ENCODE measurements around the gene ZNF197. TPM values are rescaled to one million over a fixed set of nuclear protein-coding genes. Genes with fewer than 3 reads are reported as not detected.

ZNF197 gene
- total RNA-seq, 1 experiment from 2014 or later, result 16.4 TPM

DNA sequence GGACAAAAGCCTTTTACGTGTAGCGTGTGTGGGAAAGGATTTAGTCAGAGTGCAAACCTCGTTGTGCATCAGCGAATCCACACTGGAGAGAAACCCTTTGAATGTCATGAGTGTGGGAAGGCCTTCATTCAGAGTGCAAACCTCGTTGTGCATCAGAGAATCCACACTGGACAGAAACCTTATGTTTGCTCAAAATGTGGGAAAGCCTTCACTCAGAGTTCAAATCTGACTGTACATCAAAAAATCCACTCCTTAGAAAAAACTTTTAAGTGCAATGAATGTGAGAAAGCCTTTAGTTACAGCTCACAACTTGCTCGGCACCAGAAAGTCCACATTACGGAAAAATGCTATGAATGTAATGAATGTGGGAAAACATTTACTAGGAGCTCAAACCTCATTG lies 34.2 kb downstream of the ZNF197 start (continued):
- TF ChIP-seq ZNF138 (CRISPR knock-in tag; conservative IDR thresholded peaks at IDR 0.05) (no peak), ATF1 (CRISPR knock-in tag; IDR thresholded peaks at IDR 0.05) (no peak), ELF4 (CRISPR knock-in tag; IDR thresholded peaks at IDR 0.05; ENCODE audit: low read depth) (no peak)
- TF ChIP-seq, protein P1, sequence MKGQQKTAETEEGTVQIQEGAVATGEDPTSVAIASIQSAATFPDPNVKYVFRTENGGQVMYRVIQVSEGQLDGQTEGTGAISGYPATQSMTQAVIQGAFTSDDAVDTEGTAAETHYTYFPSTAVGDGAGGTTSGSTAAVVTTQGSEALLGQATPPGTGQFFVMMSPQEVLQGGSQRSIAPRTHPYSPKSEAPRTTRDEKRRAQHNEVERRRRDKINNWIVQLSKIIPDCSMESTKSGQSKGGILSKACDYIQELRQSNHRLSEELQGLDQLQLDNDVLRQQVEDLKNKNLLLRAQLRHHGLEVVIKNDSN (CRISPR knock-in tag; IDR thresholded peaks at IDR 0.05), result no peak
- TF ChIP-seq, protein P2, sequence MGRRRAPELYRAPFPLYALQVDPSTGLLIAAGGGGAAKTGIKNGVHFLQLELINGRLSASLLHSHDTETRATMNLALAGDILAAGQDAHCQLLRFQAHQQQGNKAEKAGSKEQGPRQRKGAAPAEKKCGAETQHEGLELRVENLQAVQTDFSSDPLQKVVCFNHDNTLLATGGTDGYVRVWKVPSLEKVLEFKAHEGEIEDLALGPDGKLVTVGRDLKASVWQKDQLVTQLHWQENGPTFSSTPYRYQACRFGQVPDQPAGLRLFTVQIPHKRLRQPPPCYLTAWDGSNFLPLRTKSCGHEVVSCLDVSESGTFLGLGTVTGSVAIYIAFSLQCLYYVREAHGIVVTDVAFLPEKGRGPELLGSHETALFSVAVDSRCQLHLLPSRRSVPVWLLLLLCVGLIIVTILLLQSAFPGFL (CRISPR knock-in tag; IDR thresholded peaks at IDR 0.05; ENCODE audit: borderline replicate concordance), result no peak

DNA sequence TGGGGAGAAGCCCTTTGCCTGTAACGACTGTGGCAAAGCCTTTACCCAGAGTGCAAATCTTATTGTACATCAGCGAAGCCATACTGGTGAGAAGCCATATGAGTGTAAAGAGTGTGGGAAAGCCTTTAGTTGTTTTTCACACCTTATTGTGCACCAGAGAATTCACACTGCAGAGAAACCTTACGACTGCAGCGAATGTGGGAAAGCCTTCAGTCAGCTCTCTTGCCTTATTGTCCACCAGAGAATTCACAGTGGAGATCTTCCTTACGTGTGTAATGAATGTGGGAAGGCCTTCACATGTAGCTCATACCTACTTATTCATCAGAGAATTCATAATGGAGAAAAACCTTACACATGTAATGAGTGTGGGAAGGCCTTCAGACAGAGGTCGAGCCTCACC lies 34.6 kb downstream of the ZNF197 start:
- DNase-seq (ENCODE audit: low spot score), result no peak
- Mint-ChIP-seq H3K27ac (no peak overlapping the region), H3K27me3 (ENCODE audit: low read depth) (no peaks in the 10 kb centered on the region), H3K4me3 (no peak overlapping the region), H3K36me3 (peaks cover 57% of the 10 kb centered on the region), H3K4me1 (no peaks in the 10 kb centered on the region), H3K9me3 (no peaks in the 10 kb centered on the region)
- no peak for TF ChIP-seq KAT7 (CRISPR knock-in tag; IDR thresholded peaks at IDR 0.05; ENCODE audit: borderline replicate concordance)
- ChIA-PET CTCF (no interaction called here), POLR2A (no interaction called here)
- no peak for ATAC-seq

DNA sequence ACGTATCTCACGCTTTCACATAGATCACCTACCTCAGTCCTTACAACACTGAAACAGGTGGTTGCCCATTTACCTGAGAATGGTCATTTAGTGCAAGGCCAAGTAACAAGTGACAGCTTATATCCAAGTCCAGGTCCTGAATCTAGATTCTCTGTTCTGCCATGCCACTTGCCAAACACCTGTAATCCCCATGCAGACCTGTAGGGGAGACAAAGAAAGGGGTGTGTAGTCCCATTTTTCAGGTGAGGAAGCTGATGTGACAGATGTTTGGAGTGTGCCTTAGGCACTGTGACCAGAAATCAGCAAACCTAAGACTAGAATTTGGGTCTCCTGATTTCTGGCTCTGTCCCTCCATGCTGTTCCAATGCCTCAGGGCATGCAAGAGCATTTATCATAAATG lies 36.4 kb downstream of the ZNF197 start:
- DNase-seq (ENCODE audit: low spot score) (no peak), ATAC-seq (peak; percentile 46; the same call in 1 of the 2 replicates)
- Mint-ChIP-seq H3K36me3 (peaks cover 48% of the 10 kb centered on the region), H3K4me3 (no peak overlapping the region), H3K4me1 (no peaks in the 10 kb centered on the region), H3K9me3 (peaks cover 7% of the 10 kb centered on the region), H3K27me3 (ENCODE audit: low read depth) (no peaks in the 10 kb centered on the region), H3K27ac (no peak overlapping the region)
- CTCF ChIA-PET, result interaction anchor here (0.7 to 1.5 kb wide), 9 partner anchors 11 to 150 kb away, joined by 3 to 6 read pairs (median 3); partner anchors contain the start of genes KIAA1143, KIF15 and ZNF35
- TF ChIP-seq ZNF232 (CRISPR knock-in tag; IDR thresholded peaks at IDR 0.05) (no peak), NR2C2 (CRISPR knock-in tag; IDR thresholded peaks at IDR 0.05) (no peak)
- TF ChIP-seq, protein P3, sequence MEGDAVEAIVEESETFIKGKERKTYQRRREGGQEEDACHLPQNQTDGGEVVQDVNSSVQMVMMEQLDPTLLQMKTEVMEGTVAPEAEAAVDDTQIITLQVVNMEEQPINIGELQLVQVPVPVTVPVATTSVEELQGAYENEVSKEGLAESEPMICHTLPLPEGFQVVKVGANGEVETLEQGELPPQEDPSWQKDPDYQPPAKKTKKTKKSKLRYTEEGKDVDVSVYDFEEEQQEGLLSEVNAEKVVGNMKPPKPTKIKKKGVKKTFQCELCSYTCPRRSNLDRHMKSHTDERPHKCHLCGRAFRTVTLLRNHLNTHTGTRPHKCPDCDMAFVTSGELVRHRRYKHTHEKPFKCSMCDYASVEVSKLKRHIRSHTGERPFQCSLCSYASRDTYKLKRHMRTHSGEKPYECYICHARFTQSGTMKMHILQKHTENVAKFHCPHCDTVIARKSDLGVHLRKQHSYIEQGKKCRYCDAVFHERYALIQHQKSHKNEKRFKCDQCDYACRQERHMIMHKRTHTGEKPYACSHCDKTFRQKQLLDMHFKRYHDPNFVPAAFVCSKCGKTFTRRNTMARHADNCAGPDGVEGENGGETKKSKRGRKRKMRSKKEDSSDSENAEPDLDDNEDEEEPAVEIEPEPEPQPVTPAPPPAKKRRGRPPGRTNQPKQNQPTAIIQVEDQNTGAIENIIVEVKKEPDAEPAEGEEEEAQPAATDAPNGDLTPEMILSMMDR (IDR thresholded peaks at IDR 0.05), result peak; percentile 41
- TF ChIP-seq, protein P4, sequence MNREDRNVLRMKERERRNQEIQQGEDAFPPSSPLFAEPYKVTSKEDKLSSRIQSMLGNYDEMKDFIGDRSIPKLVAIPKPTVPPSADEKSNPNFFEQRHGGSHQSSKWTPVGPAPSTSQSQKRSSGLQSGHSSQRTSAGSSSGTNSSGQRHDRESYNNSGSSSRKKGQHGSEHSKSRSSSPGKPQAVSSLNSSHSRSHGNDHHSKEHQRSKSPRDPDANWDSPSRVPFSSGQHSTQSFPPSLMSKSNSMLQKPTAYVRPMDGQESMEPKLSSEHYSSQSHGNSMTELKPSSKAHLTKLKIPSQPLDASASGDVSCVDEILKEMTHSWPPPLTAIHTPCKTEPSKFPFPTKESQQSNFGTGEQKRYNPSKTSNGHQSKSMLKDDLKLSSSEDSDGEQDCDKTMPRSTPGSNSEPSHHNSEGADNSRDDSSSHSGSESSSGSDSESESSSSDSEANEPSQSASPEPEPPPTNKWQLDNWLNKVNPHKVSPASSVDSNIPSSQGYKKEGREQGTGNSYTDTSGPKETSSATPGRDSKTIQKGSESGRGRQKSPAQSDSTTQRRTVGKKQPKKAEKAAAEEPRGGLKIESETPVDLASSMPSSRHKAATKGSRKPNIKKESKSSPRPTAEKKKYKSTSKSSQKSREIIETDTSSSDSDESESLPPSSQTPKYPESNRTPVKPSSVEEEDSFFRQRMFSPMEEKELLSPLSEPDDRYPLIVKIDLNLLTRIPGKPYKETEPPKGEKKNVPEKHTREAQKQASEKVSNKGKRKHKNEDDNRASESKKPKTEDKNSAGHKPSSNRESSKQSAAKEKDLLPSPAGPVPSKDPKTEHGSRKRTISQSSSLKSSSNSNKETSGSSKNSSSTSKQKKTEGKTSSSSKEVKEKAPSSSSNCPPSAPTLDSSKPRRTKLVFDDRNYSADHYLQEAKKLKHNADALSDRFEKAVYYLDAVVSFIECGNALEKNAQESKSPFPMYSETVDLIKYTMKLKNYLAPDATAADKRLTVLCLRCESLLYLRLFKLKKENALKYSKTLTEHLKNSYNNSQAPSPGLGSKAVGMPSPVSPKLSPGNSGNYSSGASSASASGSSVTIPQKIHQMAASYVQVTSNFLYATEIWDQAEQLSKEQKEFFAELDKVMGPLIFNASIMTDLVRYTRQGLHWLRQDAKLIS (CRISPR knock-in tag; IDR thresholded peaks at IDR 0.05; ENCODE audit: borderline replicate concordance), result no peak
- TF ChIP-seq, protein P5, sequence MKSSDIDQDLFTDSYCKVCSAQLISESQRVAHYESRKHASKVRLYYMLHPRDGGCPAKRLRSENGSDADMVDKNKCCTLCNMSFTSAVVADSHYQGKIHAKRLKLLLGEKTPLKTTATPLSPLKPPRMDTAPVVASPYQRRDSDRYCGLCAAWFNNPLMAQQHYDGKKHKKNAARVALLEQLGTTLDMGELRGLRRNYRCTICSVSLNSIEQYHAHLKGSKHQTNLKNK (CRISPR knock-in tag; IDR thresholded peaks at IDR 0.05), result no peak
- POLR2A ChIA-PET, result interaction anchor here (1.3 kb wide), 1 partner anchor 68 kb away, joined by 3 read pairs; the partner anchor contains the start of gene ZNF501

DNA sequence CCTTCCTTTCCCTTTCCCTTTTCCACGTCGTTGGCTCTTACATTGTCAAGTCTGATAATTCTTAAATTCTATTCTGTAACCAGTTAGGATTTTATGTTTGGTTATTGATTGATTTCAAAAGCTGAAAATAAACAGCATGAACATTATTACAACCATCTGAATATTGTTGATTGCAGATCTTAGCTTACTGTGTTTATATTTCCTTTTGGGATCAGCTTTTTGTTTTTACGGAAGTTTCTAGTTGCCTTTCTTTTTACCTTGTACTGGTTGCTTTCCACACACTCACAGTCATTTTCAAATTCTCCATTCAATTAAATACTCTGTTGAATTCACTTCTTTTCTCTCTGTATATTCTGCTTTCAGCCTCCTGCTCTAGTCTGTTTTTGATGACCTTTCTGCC lies 40.3 kb downstream of the ZNF197 start:
- POLR2A ChIA-PET, result interaction anchor here (0.6 kb wide), 1 partner anchor 147 kb away, joined by 10 read pairs; no protein-coding TSS in a partner anchor
- DNase-seq (ENCODE audit: low spot score), result no peak
- CTCF ChIA-PET, result no interaction called here
- H3K36me3 Mint-ChIP-seq, result peaks cover 13% of the 10 kb centered on the region
- no peak overlapping the region for H3K27ac Mint-ChIP-seq
- no peak for ATAC-seq
- H3K4me3 Mint-ChIP-seq, result no peak overlapping the region
- no peaks in the 10 kb centered on the region for H3K27me3 Mint-ChIP-seq (ENCODE audit: low read depth)
- no peaks in the 10 kb centered on the region for H3K4me1 Mint-ChIP-seq
- H3K9me3 Mint-ChIP-seq, result peaks cover 7% of the 10 kb centered on the region
- no peak for TF ChIP-seq NR3C1 (CRISPR knock-in tag; conservative IDR thresholded peaks at IDR 0.05; ENCODE audit: low read depth)
- TF ChIP-seq, protein P6, sequence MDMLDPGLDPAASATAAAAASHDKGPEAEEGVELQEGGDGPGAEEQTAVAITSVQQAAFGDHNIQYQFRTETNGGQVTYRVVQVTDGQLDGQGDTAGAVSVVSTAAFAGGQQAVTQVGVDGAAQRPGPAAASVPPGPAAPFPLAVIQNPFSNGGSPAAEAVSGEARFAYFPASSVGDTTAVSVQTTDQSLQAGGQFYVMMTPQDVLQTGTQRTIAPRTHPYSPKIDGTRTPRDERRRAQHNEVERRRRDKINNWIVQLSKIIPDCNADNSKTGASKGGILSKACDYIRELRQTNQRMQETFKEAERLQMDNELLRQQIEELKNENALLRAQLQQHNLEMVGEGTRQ (CRISPR knock-in tag; IDR thresholded peaks at IDR 0.05), result no peak
- TF ChIP-seq, protein P7, sequence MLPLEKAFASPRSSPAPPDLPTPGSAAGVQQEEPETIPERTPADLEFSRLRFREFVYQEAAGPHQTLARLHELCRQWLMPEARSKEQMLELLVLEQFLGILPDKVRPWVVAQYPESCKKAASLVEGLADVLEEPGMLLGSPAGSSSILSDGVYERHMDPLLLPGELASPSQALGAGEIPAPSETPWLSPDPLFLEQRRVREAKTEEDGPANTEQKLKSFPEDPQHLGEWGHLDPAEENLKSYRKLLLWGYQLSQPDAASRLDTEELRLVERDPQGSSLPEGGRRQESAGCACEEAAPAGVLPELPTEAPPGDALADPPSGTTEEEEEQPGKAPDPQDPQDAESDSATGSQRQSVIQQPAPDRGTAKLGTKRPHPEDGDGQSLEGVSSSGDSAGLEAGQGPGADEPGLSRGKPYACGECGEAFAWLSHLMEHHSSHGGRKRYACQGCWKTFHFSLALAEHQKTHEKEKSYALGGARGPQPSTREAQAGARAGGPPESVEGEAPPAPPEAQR (CRISPR knock-in tag; IDR thresholded peaks at IDR 0.05), result no peak
- TF ChIP-seq, protein P1 (CRISPR knock-in tag; IDR thresholded peaks at IDR 0.05), result no peak

Measured in WTC11 (cell line).